Transverse colon (tissue), 4 donors: ENCODE results near the gene CDK13. TPM values are rescaled to one million over a fixed set of nuclear protein-coding genes. Genes with fewer than 3 reads are reported as not detected.

Experiments used
- DNase-seq: peaks from one replicate; pipeline ENCODE4 v3.0.0-alpha.2; 2019
- H3K27ac ChIP-seq, 4 donors: fragments of 200-600 bp; sonication (generic); 2 replicates each; pipeline ENCODE4 v1.5.1; 2016 to 2018; ENCODE audit warnings: inconsistent platforms in 4 of 4
- H3K27me3 ChIP-seq: fragments of 200-600 bp; sonication (generic); 2 replicates; pipeline ENCODE4 v1.5.1; 2017; ENCODE audit warnings: inconsistent platforms
- H3K36me3 ChIP-seq, 4 donors: fragments of 200-600 bp; sonication (generic); 2 replicates each; pipeline ENCODE4 v1.5.1; 2017 to 2019; ENCODE audit warnings: inconsistent platforms in 4 of 4
- H3K4me1 ChIP-seq, 4 donors: fragments of 200-600 bp; sonication (generic); 2 replicates each; pipeline ENCODE4 v1.5.1; 2017 to 2020; ENCODE audit warnings: inconsistent platforms in 4 of 4
- H3K4me3 ChIP-seq, 4 donors: fragments of 200-600 bp; sonication (generic); 1 replicate in 1 of 4; 2 replicates in 3 of 4; pipeline versions ENCODE4 v1.5.1 to v1.6.1; 2017 to 2019; ENCODE audit warnings: inconsistent platforms in 4 of 4
- H3K9me3 ChIP-seq, 2 donors: fragments of 200-600 bp; sonication (generic); 2 replicates each; pipeline ENCODE4 v1.5.1; 2017 to 2019; ENCODE audit warnings: inconsistent platforms in 2 of 2
- CTCF ChIP-seq, 5 experiments: fragments of 200-600 bp in 3 of 5; fragments of 450-650 bp in 2 of 5; sonication (generic) in 3 of 5; IDR thresholded peaks; 1 replicate in 2 of 5; 2 replicates in 3 of 5; pipeline ENCODE4 v1.5.1; 2016 to 2017; ENCODE audit warnings: antibody characterized with exemption in 5 of 5, inconsistent platforms in 3 of 5, mild to moderate bottlenecking in 2 of 5, moderate library complexity in 1 of 5
- EP300 ChIP-seq: sonication (generic); formaldehyde crosslinking; IDR thresholded peaks from one replicate; pipeline ENCODE4 v1.6.1; 2017; ENCODE audit warnings: antibody characterized with exemption, low read depth
- POLR2A ChIP-seq: fragments of 450-650 bp; IDR thresholded peaks from one replicate; pipeline ENCODE4 v1.6.1; 2016; ENCODE audit warnings: antibody characterized with exemption, mild to moderate bottlenecking, moderate library complexity
- POLR2AphosphoS5 ChIP-seq, 3 donors: sonication (generic); formaldehyde crosslinking; IDR thresholded peaks; one replicate each; pipeline ENCODE4 v1.6.1; 2016; ENCODE audit warnings: antibody characterized with exemption in 3 of 3
- WGBS, 2 donors: methylation state at CpG; one replicate each; pipeline ENCODE4 v1.1.5; 2018; ENCODE audit warnings: low coverage in 1 of 2; 5-methylcytosine and 5-hydroxymethylcytosine counted together
- in situ Hi-C, 4 donors: fragments of 200-750 bp; cut with MboI; loops; one replicate each; pipeline versions ENCODE4 v1.15.0 to v1.15.1; 2017; ENCODE audit warnings: low sequenced_read_pairs in 3 of 4, low pct_ligation_motif_present in 1 of 4, low pct_unique_long_range_greater_than_20kb in 1 of 4
- intact Hi-C: fragments of 100-400 bp; cut with DNase I; formaldehyde crosslinking; loops from one replicate; pipeline ENCODE4 v1.15.1; 2023; ENCODE audit warnings: low total_unique reads
- total RNA-seq, 4 donors: library from RNA; depleted of rRNA; stranded (reverse); fragments of >200 nt; gene quantifications; one replicate each; pipeline ENCODE4 v1.1.0, GENCODE V29; 2016

The CDK13 gene
- total RNA-seq, 4 donors from 2014 or later, result 102 to 192 (median 128) TPM

GRCh38 chr7:40099837-40100236 lies 149.8 kb downstream of the CDK13 start:
- no peak for TF ChIP-seq CTCF (IDR thresholded peaks at IDR 0.05)
- no peak for TF ChIP-seq POLR2A
- TF ChIP-seq EP300, result no peak
- TF ChIP-seq POLR2AphosphoS5 (IDR thresholded peaks at IDR 0.05), result no peak
- Histone ChIP-seq H3K27me3 (no peaks in the 10 kb centered on the region), H3K4me3 (no peak overlapping the region), H3K9me3 (no peaks in the 10 kb centered on the region), H3K36me3 (peaks cover 0 to 7% (median 2%) of the 10 kb centered on the region in 4 donors), H3K27ac (no peak overlapping the region), H3K4me1 (no peaks in the 10 kb centered on the region)
- intact Hi-C loops, result no loop called here
- 90 to 93% methylated on average over 2 to 4 of the region's 4 CpGs for WGBS, 2 donors
- in situ Hi-C loops, result no loop called here
- DNase-seq, result no peak

GRCh38 chr7:40101201-40101600 lies 151.1 kb downstream of the CDK13 start:
- WGBS, 2 donors, result 80 to 87% methylated on average over 1 to 3 of the region's 3 CpGs

GRCh38 chr7:40102897-40103296 lies 152.8 kb downstream of the CDK13 start:
- in situ Hi-C loops, result no loop called here
- WGBS, 2 donors, result 88 to 100% methylated on average over 2 of the region's 2 CpGs
- DNase-seq, result no peak

More at GRCh38 chr7:40101201-40101600, 151.1 kb downstream of the CDK13 start:
- no peak for DNase-seq
- no peak overlapping the region for H3K4me3 ChIP-seq
- H3K36me3 ChIP-seq, result no peaks in the 10 kb centered on the region
- peaks cover 0 to 5% (median 2%) of the 10 kb centered on the region in 4 donors for H3K4me1 ChIP-seq
- in situ Hi-C loops (no loop called here), intact Hi-C loops (no loop called here)
- no peaks in the 10 kb centered on the region for H3K27me3 ChIP-seq
- no peak overlapping the region for H3K27ac ChIP-seq
- TF ChIP-seq POLR2A, result no peak
- no peak for TF ChIP-seq CTCF (IDR thresholded peaks at IDR 0.05)
- TF ChIP-seq POLR2AphosphoS5 (IDR thresholded peaks at IDR 0.05), result no peak
- no peak for TF ChIP-seq EP300
- no peaks in the 10 kb centered on the region for H3K9me3 ChIP-seq

GRCh38 chr7:40105879-40106473 lies 155.9 kb downstream of the CDK13 start:
- H3K27me3 ChIP-seq, result no peaks in the 10 kb centered on the region
- DNase-seq, result no peak
- H3K4me1 ChIP-seq, result peaks cover 0 to 5% (median 2%) of the 10 kb centered on the region in 4 donors
- intact Hi-C loops, result no loop called here
- H3K36me3 ChIP-seq, result no peaks in the 10 kb centered on the region
- H3K4me3 ChIP-seq, result no peak overlapping the region
- no peaks in the 10 kb centered on the region for H3K9me3 ChIP-seq
- 38 to 45% methylated on average over 4 of the region's 4 CpGs for WGBS, 2 donors
- no peak overlapping the region for H3K27ac ChIP-seq
- in situ Hi-C loops, result no loop called here
- TF ChIP-seq POLR2A, result no peak
- no peak for TF ChIP-seq CTCF (IDR thresholded peaks at IDR 0.05)
- TF ChIP-seq EP300, result no peak
- TF ChIP-seq POLR2AphosphoS5 (IDR thresholded peaks at IDR 0.05), result no peak

More at GRCh38 chr7:40102897-40103296, 152.8 kb downstream of the CDK13 start:
- Histone ChIP-seq H3K4me1 (peaks cover 0 to 5% (median 2%) of the 10 kb centered on the region in 4 donors), H3K9me3 (no peaks in the 10 kb centered on the region), H3K36me3 (no peaks in the 10 kb centered on the region), H3K27ac (no peak overlapping the region), H3K4me3 (no peak overlapping the region), H3K27me3 (no peaks in the 10 kb centered on the region)
- TF ChIP-seq POLR2AphosphoS5 (IDR thresholded peaks at IDR 0.05) (no peak), EP300 (no peak), POLR2A (no peak), CTCF (IDR thresholded peaks at IDR 0.05) (no peak)
- intact Hi-C loops, result no loop called here
